Measurements from ENCODE around the gene GABRB1. TPM values are rescaled to one million over a fixed set of nuclear protein-coding genes. Genes with fewer than 3 reads are reported as not detected.

The GABRB1 gene
- total and polyA plus RNA-seq, 2 experiments from 2014 or later = 2.8 to 5.5 TPM

GRCh38 chr4:47203593-47203992, 172.2 kb downstream of the GABRB1 start:
- Histone ChIP-seq H4K20me1 (ENCODE audit: insufficient read depth, poor library complexity, severe bottlenecking) (no peaks in the 10 kb centered on the region), H3K4me1 (ENCODE audit: insufficient read depth) (no peaks in the 10 kb centered on the region), H3K79me2 (no peaks in the 10 kb centered on the region), H3K27ac (no peak overlapping the region), H3K4me3 (no peak overlapping the region), H3K4me2 (no peak overlapping the region), H3K27me3 (no peaks in the 10 kb centered on the region), H3K36me3 (replicated peaks; ENCODE audit: insufficient read depth, low read depth) (no peaks in the 10 kb centered on the region), H2AFZ (no peak overlapping the region), H3K9me2 (replicated peaks; ENCODE audit: insufficient read depth) (no peaks in the 10 kb centered on the region), H3K9me3 (ENCODE audit: low read depth) (no peaks in the 10 kb centered on the region)
- WGBS (ENCODE audit: low lambda C conversion rate, missing lambda C conversion rate) = 89% methylated on average over 2 of the region's 2 CpGs
- TF ChIP-seq EZH2 (IDR thresholded peaks at IDR 0.05; ENCODE audit: borderline replicate concordance) = no peak
- no peak for TF ChIP-seq EZH2phosphoT487 (IDR thresholded peaks at IDR 0.05; ENCODE audit: low read depth, severe bottlenecking, unreplicated experiment)
- TF ChIP-seq CTCF (IDR thresholded peaks at IDR 0.05; ENCODE audit: poor library complexity) = no peak
- DNase-seq (ENCODE audit: low spot score) = no peak

GRCh38 chr4:47207555-47207954, 176.2 kb downstream of the GABRB1 start:
- H3K27ac ChIP-seq = no peak overlapping the region
- no peaks in the 10 kb centered on the region for H3K27me3 ChIP-seq
- H2AFZ ChIP-seq = no peak overlapping the region
- no peak overlapping the region for H3K4me3 ChIP-seq
- no peaks in the 10 kb centered on the region for H3K79me2 ChIP-seq
- WGBS (ENCODE audit: low lambda C conversion rate, missing lambda C conversion rate) = 96% methylated on average over 1 of the region's 1 CpG
- no peaks in the 10 kb centered on the region for H4K20me1 ChIP-seq (ENCODE audit: insufficient read depth, poor library complexity, severe bottlenecking)
- TF ChIP-seq CTCF (IDR thresholded peaks at IDR 0.05; ENCODE audit: poor library complexity) (no peak), EZH2phosphoT487 (IDR thresholded peaks at IDR 0.05; ENCODE audit: low read depth, severe bottlenecking, unreplicated experiment) (no peak), EZH2 (IDR thresholded peaks at IDR 0.05; ENCODE audit: borderline replicate concordance) (no peak)
- H3K4me1 ChIP-seq (ENCODE audit: insufficient read depth) = peaks cover 4% of the 10 kb centered on the region
- no peaks in the 10 kb centered on the region for H3K9me3 ChIP-seq (ENCODE audit: low read depth)
- no peak for DNase-seq (ENCODE audit: low spot score)
- H3K4me2 ChIP-seq = no peak overlapping the region
- no peaks in the 10 kb centered on the region for H3K9me2 ChIP-seq (replicated peaks; ENCODE audit: insufficient read depth)
- no peaks in the 10 kb centered on the region for H3K36me3 ChIP-seq (replicated peaks; ENCODE audit: insufficient read depth, low read depth)

GRCh38 chr4:47209833-47210232, 178.5 kb downstream of the GABRB1 start:
- Histone ChIP-seq H3K4me3 (no peak overlapping the region), H3K4me2 (no peak overlapping the region), H3K4me1 (ENCODE audit: insufficient read depth) (peaks cover 10% of the 10 kb centered on the region), H2AFZ (no peak overlapping the region), H3K79me2 (no peaks in the 10 kb centered on the region), H3K27me3 (no peaks in the 10 kb centered on the region), H3K9me2 (replicated peaks; ENCODE audit: insufficient read depth) (no peaks in the 10 kb centered on the region), H3K27ac (no peak overlapping the region), H3K9me3 (ENCODE audit: low read depth) (no peaks in the 10 kb centered on the region), H3K36me3 (replicated peaks; ENCODE audit: insufficient read depth, low read depth) (no peaks in the 10 kb centered on the region), H4K20me1 (ENCODE audit: insufficient read depth, poor library complexity, severe bottlenecking) (no peaks in the 10 kb centered on the region)
- WGBS (ENCODE audit: low lambda C conversion rate, missing lambda C conversion rate) = 58% methylated on average over 1 of the region's 1 CpG
- DNase-seq (ENCODE audit: low spot score) = no peak
- no peak for TF ChIP-seq EZH2phosphoT487 (IDR thresholded peaks at IDR 0.05; ENCODE audit: low read depth, severe bottlenecking, unreplicated experiment)
- TF ChIP-seq CTCF (IDR thresholded peaks at IDR 0.05; ENCODE audit: poor library complexity) = no peak
- no peak for TF ChIP-seq EZH2 (IDR thresholded peaks at IDR 0.05; ENCODE audit: borderline replicate concordance)

- Histone ChIP-seq H3K4me1 (ENCODE audit: insufficient read depth) (peaks cover 10% of the 10 kb centered on the region), H3K4me2 (no peak overlapping the region), H3K79me2 (no peaks in the 10 kb centered on the region), H3K27ac (no peak overlapping the region), H3K9me2 (replicated peaks; ENCODE audit: insufficient read depth) (no peaks in the 10 kb centered on the region), H3K27me3 (no peaks in the 10 kb centered on the region), H2AFZ (no peak overlapping the region), H3K4me3 (no peak overlapping the region), H4K20me1 (ENCODE audit: insufficient read depth, poor library complexity, severe bottlenecking) (no peaks in the 10 kb centered on the region), H3K9me3 (ENCODE audit: low read depth) (no peaks in the 10 kb centered on the region), H3K36me3 (replicated peaks; ENCODE audit: insufficient read depth, low read depth) (no peaks in the 10 kb centered on the region)
- WGBS (ENCODE audit: low lambda C conversion rate, missing lambda C conversion rate) = 25% methylated on average over 3 of the region's 3 CpGs
- DNase-seq (ENCODE audit: low spot score) = no peak
- no peak for TF ChIP-seq EZH2 (IDR thresholded peaks at IDR 0.05; ENCODE audit: borderline replicate concordance)
- no peak for TF ChIP-seq CTCF (IDR thresholded peaks at IDR 0.05; ENCODE audit: poor library complexity)
- no peak for TF ChIP-seq EZH2phosphoT487 (IDR thresholded peaks at IDR 0.05; ENCODE audit: low read depth, severe bottlenecking, unreplicated experiment)
These were observed 179.5 kb downstream of the GABRB1 start for GRCh38 chr4:47210828-47211227.
